HepG2 (cell line): Measurements from ENCODE around the gene INSR. TPM values are rescaled to one million over a fixed set of nuclear protein-coding genes. Genes with fewer than 3 reads are reported as not detected.

Source experiments
- BATF2 ChIP-seq: sonication (generic); formaldehyde crosslinking; IDR thresholded peaks from 2 replicates; pipeline ENCODE4 v1.8.0; 2022; ENCODE audit warnings: mild to moderate bottlenecking, missing genetic modification reagents, moderate library complexity
- IKZF4 ChIP-seq: sonication (generic); formaldehyde crosslinking; IDR thresholded peaks from 2 replicates; pipeline ENCODE4 v1.5.1; 2020; ENCODE audit warnings: borderline replicate concordance, mild to moderate bottlenecking, low read depth, missing genetic modification reagents; ENCODE audit errors: not compliant biosample characterization
- KLF15 ChIP-seq: sonication (generic); formaldehyde crosslinking; IDR thresholded peaks from 2 replicates; pipeline ENCODE4 v1.8.1; 2023; ENCODE audit warnings: borderline replicate concordance, mild to moderate bottlenecking, inconsistent platforms, missing genetic modification reagents, mixed read lengths
- MIXL1 ChIP-seq: IDR thresholded peaks from 2 replicates; pipeline ENCODE4 v1.6.1; 2016
- NAIF1 ChIP-seq: sonication (generic); formaldehyde crosslinking; IDR thresholded peaks from 2 replicates; pipeline ENCODE4 v1.5.0; 2020; ENCODE audit warnings: mild to moderate bottlenecking, missing genetic modification reagents, borderline replicate concordance
- NCOA1 ChIP-seq: sonication (generic); formaldehyde crosslinking; IDR thresholded peaks from 2 replicates; pipeline ENCODE4 v1.9.0; 2021; ENCODE audit warnings: missing genetic modification reagents
- ZNF101 ChIP-seq: sonication (generic); formaldehyde crosslinking; IDR thresholded peaks from 2 replicates; pipeline ENCODE4 v1.4.0; 2020; ENCODE audit warnings: mild to moderate bottlenecking, low read depth, missing genetic modification reagents, borderline replicate concordance
- ZNF142 ChIP-seq: sonication (generic); formaldehyde crosslinking; IDR thresholded peaks from 2 replicates; pipeline ENCODE4 v1.4.0; 2020; ENCODE audit warnings: missing genetic modification reagents
- ZNF510 ChIP-seq: sonication (generic); formaldehyde crosslinking; IDR thresholded peaks from 2 replicates; pipeline ENCODE4 v1.4.0; 2020; ENCODE audit warnings: low read depth, mild to moderate bottlenecking, missing genetic modification reagents
- ZNF574 ChIP-seq: sonication (generic); formaldehyde crosslinking; IDR thresholded peaks from 2 replicates; pipeline ENCODE4 v1.4.0; 2020; ENCODE audit warnings: missing genetic modification reagents
- ZNF670 ChIP-seq: sonication (generic); formaldehyde crosslinking; IDR thresholded peaks from 2 replicates; pipeline ENCODE4 v1.8.0; 2022; ENCODE audit warnings: mild to moderate bottlenecking, missing genetic modification reagents, borderline replicate concordance
- polyA plus RNA-seq, 8 experiments: library from polyadenylated mRNA; depleted of rRNA in 3 of 8; stranded (reverse) in 7 of 8; unstranded in 1 of 8; fragments of >200 nt; fragmentation: Illumina TruSeq in 4 of 8; extraction: Trizol in 4 of 8; gene quantifications; 2 replicates each; pipeline versions ENCODE4 v1.2.1 to v1.2.3, GENCODE V29; 2011 to 2016; ENCODE audit warnings: low read depth in 4 of 8, missing spikeins in 1 of 8, mixed read lengths in 1 of 8; ENCODE audit not compliant: insufficient read depth in 1 of 8
- total RNA-seq, 5 experiments: library from RNA; depleted of rRNA; stranded (reverse); fragments of >200 nt; fragmentation: Illumina TruSeq; extraction: Trizol; gene quantifications; 2 replicates each; pipeline ENCODE4 v1.2.3, GENCODE V29; 2016; ENCODE audit warnings: low read depth in 1 of 5
- TF ChIP-seq, protein P1 (sequence below): sonication (generic); formaldehyde crosslinking; IDR thresholded peaks from 2 replicates; pipeline ENCODE4 v1.5.0; 2020; ENCODE audit warnings: mild to moderate bottlenecking, missing genetic modification reagents
- TF ChIP-seq, protein P2 (sequence below): sonication (generic); formaldehyde crosslinking; IDR thresholded peaks from 2 replicates; pipeline ENCODE4 v1.5.1; 2020; ENCODE audit warnings: mild to moderate bottlenecking, moderate library complexity, missing genetic modification reagents
- TF ChIP-seq, protein P3 (sequence below): IDR thresholded peaks from 2 replicates; pipeline ENCODE4 v1.6.1; 2016; ENCODE audit warnings: missing compliant biosample characterization, missing genetic modification reagents, borderline replicate concordance

The INSR gene
- total and polyA plus RNA-seq, 2 of the 13 experiments (the other 11 are each of a cell fraction or from before 2014, with no cell fraction given): 24.2 to 29.8 TPM

DNA sequence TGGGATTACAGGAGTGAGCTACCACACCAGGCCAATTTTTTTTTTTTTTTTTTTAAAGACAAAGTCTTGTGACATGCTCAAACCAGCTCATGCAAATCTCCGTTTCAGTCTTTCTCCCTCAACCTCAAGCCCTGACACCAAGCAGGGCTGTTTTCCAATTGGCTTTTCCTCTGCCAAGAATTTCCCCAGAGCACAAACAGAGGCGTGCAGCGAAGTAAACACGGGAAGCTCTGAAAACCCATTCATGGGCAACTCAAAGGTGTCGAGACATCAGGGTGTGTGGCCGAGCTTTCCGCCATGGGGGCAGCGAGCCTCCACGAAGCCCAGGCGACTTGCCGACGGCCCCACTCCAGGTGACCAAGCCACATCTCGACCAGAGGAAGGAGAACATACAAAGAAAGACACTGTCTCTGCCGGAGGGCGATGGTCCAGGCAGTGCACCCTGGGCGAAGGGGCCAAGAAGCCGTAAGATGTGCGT, 70.0 kb downstream of the INSR start (continued):
- TF ChIP-seq, protein P1, sequence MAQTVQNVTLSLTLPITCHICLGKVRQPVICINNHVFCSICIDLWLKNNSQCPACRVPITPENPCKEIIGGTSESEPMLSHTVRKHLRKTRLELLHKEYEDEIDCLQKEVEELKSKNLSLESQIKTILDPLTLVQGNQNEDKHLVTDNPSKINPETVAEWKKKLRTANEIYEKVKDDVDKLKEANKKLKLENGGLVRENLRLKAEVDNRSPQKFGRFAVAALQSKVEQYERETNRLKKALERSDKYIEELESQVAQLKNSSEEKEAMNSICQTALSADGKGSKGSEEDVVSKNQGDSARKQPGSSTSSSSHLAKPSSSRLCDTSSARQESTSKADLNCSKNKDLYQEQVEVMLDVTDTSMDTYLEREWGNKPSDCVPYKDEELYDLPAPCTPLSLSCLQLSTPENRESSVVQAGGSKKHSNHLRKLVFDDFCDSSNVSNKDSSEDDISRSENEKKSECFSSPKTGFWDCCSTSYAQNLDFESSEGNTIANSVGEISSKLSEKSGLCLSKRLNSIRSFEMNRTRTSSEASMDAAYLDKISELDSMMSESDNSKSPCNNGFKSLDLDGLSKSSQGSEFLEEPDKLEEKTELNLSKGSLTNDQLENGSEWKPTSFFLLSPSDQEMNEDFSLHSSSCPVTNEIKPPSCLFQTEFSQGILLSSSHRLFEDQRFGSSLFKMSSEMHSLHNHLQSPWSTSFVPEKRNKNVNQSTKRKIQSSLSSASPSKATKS (CRISPR knock-in tag): no peak
- TF ChIP-seq KLF15 (CRISPR knock-in tag) (no peak), ZNF101 (CRISPR knock-in tag) (no peak), NCOA1 (CRISPR knock-in tag) (no peak), NAIF1 (CRISPR knock-in tag) (no peak), IKZF4 (no peak), ZNF574 (CRISPR knock-in tag) (0 out of 2 replicates have a peak, but pooled peaks have one; percentile 13), ZNF510 (no peak), ZNF142 (CRISPR knock-in tag) (no peak), MIXL1 (CRISPR knock-in tag) (no peak), ZNF670 (CRISPR knock-in tag) (no peak), BATF2 (CRISPR knock-in tag) (no peak)
- TF ChIP-seq, protein P2, sequence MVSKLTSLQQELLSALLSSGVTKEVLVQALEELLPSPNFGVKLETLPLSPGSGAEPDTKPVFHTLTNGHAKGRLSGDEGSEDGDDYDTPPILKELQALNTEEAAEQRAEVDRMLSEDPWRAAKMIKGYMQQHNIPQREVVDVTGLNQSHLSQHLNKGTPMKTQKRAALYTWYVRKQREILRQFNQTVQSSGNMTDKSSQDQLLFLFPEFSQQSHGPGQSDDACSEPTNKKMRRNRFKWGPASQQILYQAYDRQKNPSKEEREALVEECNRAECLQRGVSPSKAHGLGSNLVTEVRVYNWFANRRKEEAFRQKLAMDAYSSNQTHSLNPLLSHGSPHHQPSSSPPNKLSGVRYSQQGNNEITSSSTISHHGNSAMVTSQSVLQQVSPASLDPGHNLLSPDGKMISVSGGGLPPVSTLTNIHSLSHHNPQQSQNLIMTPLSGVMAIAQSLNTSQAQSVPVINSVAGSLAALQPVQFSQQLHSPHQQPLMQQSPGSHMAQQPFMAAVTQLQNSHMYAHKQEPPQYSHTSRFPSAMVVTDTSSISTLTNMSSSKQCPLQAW (CRISPR knock-in tag): no peak
- TF ChIP-seq, protein P3, sequence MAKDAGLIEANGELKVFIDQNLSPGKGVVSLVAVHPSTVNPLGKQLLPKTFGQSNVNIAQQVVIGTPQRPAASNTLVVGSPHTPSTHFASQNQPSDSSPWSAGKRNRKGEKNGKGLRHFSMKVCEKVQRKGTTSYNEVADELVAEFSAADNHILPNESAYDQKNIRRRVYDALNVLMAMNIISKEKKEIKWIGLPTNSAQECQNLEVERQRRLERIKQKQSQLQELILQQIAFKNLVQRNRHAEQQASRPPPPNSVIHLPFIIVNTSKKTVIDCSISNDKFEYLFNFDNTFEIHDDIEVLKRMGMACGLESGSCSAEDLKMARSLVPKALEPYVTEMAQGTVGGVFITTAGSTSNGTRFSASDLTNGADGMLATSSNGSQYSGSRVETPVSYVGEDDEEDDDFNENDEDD (CRISPR knock-in tag): peak; percentile 45; the same call in 1 of the 2 replicates
